H1 (cell line): ENCODE data around the gene LCN6. TPM values are rescaled to one million over a fixed set of nuclear protein-coding genes. Genes with fewer than 3 reads are reported as not detected.

ENCODE experiments used
- CTCF ChIA-PET: fragments of 300-600 bp; sonication (Branson Sonifier 250); formaldehyde crosslinking; loops from one replicate; lab custom pipeline; 2021; ENCODE audit not compliant: partially characterized antibody; lab: Charles Lee
- POLR2A ChIA-PET: fragments of 300-600 bp; sonication (Branson Sonifier 250); formaldehyde crosslinking; loops from one replicate; lab custom pipeline; 2021; ENCODE audit warnings: inconsistent platforms; ENCODE audit not compliant: partially characterized antibody; lab: Charles Lee
- DNase-seq, 2 experiments: peaks; one replicate each; pipeline versions ENCODE4 v3.0.0 to v3.0.0-alpha.2; 2010 to 2022; ENCODE audit warnings: low spot score in 2 of 2, low read depth in 1 of 2, mixed read lengths in 1 of 2
- FAIRE-seq: peaks from 2 replicates; lab custom pipeline; 2011; peaks lifted over from hg19 to GRCh38; lab: Jason Lieb, UNC
- H2AFZ ChIP-seq: 2 replicates; pipeline ENCODE4 v1.8.1; 2012; ENCODE audit warnings: low read length, inconsistent platforms
- H2AK5ac ChIP-seq: 2 replicates; pipeline ENCODE4 v1.6.1; 2013; ENCODE audit warnings: low read depth, low read length
- H2BK120ac ChIP-seq: replicated peaks from 2 replicates; pipeline ENCODE3; 2013; ENCODE audit warnings: low read depth, low read length, inconsistent platforms
- H2BK12ac ChIP-seq: 2 replicates; pipeline ENCODE4 v1.6.1; 2013; ENCODE audit warnings: low read depth, low read length
- H2BK15ac ChIP-seq: 2 replicates; pipeline ENCODE4 v1.6.1; 2013; ENCODE audit warnings: low read length
- H2BK20ac ChIP-seq: 2 replicates; pipeline ENCODE4 v1.6.1; 2013; ENCODE audit warnings: low read length
- H2BK5ac ChIP-seq: 2 replicates; pipeline ENCODE4 v1.6.1; 2013; ENCODE audit warnings: low read depth, low read length
- H3K14ac ChIP-seq: 2 replicates; pipeline ENCODE4 v1.6.1; 2013; ENCODE audit warnings: inconsistent platforms; ENCODE audit not compliant: insufficient read length
- H3K18ac ChIP-seq: 2 replicates; pipeline ENCODE4 v1.6.1; 2013; ENCODE audit warnings: low read length; ENCODE audit errors: extremely low read depth
- H3K23ac ChIP-seq: 2 replicates; pipeline ENCODE4 v1.6.1; 2013; ENCODE audit warnings: inconsistent platforms; ENCODE audit not compliant: insufficient read length
- H3K23me2 ChIP-seq: 2 replicates; pipeline ENCODE4 v1.6.1; 2013; ENCODE audit warnings: low read depth, low read length
- H3K27ac ChIP-seq: 2 replicates; pipeline ENCODE4 v1.6.1; 2011; ENCODE audit warnings: low read depth, low read length, inconsistent platforms
- H3K27me3 ChIP-seq, 4 experiments: replicated peaks in 1 of 4; 1 replicate in 1 of 4; 2 replicates in 3 of 4; pipeline versions ENCODE4 v1.6.1 to v1.8.1; 2011 to 2013; ENCODE audit warnings: low read length in 3 of 4, mild to moderate bottlenecking in 3 of 4, inconsistent platforms in 2 of 4, mixed read lengths in 2 of 4, moderate library complexity in 1 of 4; ENCODE audit not compliant: control insufficient read depth in 3 of 4, insufficient read depth in 3 of 4; ENCODE audit errors: extremely low read depth in 1 of 4
- H3K36me3 ChIP-seq, 4 experiments: 2 replicates each; pipeline versions ENCODE4 v1.6.1 to v1.8.1; 2011 to 2013; ENCODE audit warnings: mild to moderate bottlenecking in 4 of 4, low read length in 3 of 4, moderate library complexity in 2 of 4, control low read depth in 1 of 4, inconsistent platforms in 1 of 4; ENCODE audit not compliant: insufficient read depth in 4 of 4, control insufficient read depth in 2 of 4
- H3K4ac ChIP-seq: replicated peaks from 2 replicates; pipeline ENCODE3; 2013; ENCODE audit warnings: low read length, low read depth, mixed read lengths, inconsistent platforms; ENCODE audit not compliant: insufficient read length
- H3K4me1 ChIP-seq, 4 experiments: replicated peaks in 1 of 4; 1 replicate in 1 of 4; 2 replicates in 3 of 4; pipeline versions ENCODE4 v1.6.1 to v1.8.1; 2011 to 2013; ENCODE audit warnings: low read length in 3 of 4, inconsistent platforms in 2 of 4, mixed read lengths in 1 of 4; ENCODE audit not compliant: insufficient read depth in 4 of 4, control insufficient read depth in 3 of 4
- H3K4me2 ChIP-seq, 2 experiments: 2 replicates each; pipeline versions ENCODE4 v1.6.1 to v1.8.1; 2011 to 2013; ENCODE audit warnings: low read depth in 2 of 2, low read length in 2 of 2, control low read depth in 1 of 2, inconsistent platforms in 1 of 2, mild to moderate bottlenecking in 1 of 2; ENCODE audit not compliant: insufficient read depth in 1 of 2
- H3K4me3 ChIP-seq, 4 experiments: fragments of 200-600, 300-600 bp in 1 of 4; sonication (generic), shearing (Covaris generic), sonication (Bioruptor Twin) in 1 of 4; 2 replicates each; pipeline versions ENCODE4 v1.5.1 to v1.8.1; 2011 to 2016; ENCODE audit warnings: low read length in 4 of 4, low read depth in 3 of 4, control low read depth in 2 of 4, inconsistent platforms in 2 of 4, mild to moderate bottlenecking in 2 of 4, mixed read lengths in 1 of 4, moderate library complexity in 1 of 4; ENCODE audit not compliant: insufficient read depth in 2 of 4; ENCODE audit errors: extremely low read depth in 1 of 4
- H3K56ac ChIP-seq: replicated peaks from 2 replicates; pipeline ENCODE3; 2013; ENCODE audit warnings: low read depth, mild to moderate bottlenecking, mixed read lengths, low read length, inconsistent platforms; ENCODE audit not compliant: insufficient read length
- H3K79me1 ChIP-seq: 2 replicates; pipeline ENCODE4 v1.6.1; 2013; ENCODE audit warnings: low read depth, low read length, control low read depth
- H3K79me2 ChIP-seq, 2 experiments: 2 replicates each; pipeline versions ENCODE4 v1.6.1 to v1.8.1; 2012 to 2013; ENCODE audit warnings: low read length in 2 of 2, mild to moderate bottlenecking in 2 of 2, inconsistent platforms in 1 of 2; ENCODE audit not compliant: insufficient read depth in 2 of 2, control insufficient read depth in 1 of 2
- H3K9ac ChIP-seq, 4 experiments: replicated peaks in 1 of 4; 1 replicate in 1 of 4; 2 replicates in 3 of 4; pipeline versions ENCODE4 v1.6.1 to v1.8.1; 2011 to 2013; ENCODE audit warnings: low read depth in 3 of 4, low read length in 3 of 4, control low read depth in 2 of 4, mild to moderate bottlenecking in 2 of 4, moderate library complexity in 2 of 4, inconsistent platforms in 1 of 4; ENCODE audit errors: extremely low read depth in 1 of 4
- H3K9me3 ChIP-seq, 2 experiments: 2 replicates each; pipeline versions ENCODE4 v1.6.1 to v1.8.1; 2012 to 2013; ENCODE audit warnings: mild to moderate bottlenecking in 2 of 2, moderate library complexity in 2 of 2, control low read depth in 1 of 2, inconsistent platforms in 1 of 2, low read depth in 1 of 2, low read length in 1 of 2, mixed read lengths in 1 of 2; ENCODE audit not compliant: insufficient read depth in 2 of 2
- H4K20me1 ChIP-seq, 2 experiments: replicated peaks in 1 of 2; 2 replicates each; pipeline versions ENCODE3 to v1.8.1; 2011 to 2013; ENCODE audit warnings: inconsistent platforms in 2 of 2, low read length in 2 of 2, mild to moderate bottlenecking in 1 of 2; ENCODE audit not compliant: insufficient read depth in 2 of 2, control insufficient read depth in 1 of 2
- H4K5ac ChIP-seq: 2 replicates; pipeline ENCODE4 v1.6.1; 2013; ENCODE audit warnings: low read length, low read depth, mixed read lengths, inconsistent platforms; ENCODE audit not compliant: insufficient read length
- H4K8ac ChIP-seq: 2 replicates; pipeline ENCODE4 v1.8.0; 2013; ENCODE audit warnings: mild to moderate bottlenecking, moderate library complexity, low read length, inconsistent platforms; ENCODE audit not compliant: insufficient read depth; ENCODE audit errors: extremely low read depth
- H4K91ac ChIP-seq: replicated peaks from 2 replicates; pipeline ENCODE3; 2013; ENCODE audit warnings: low read length, mixed read lengths, inconsistent platforms; ENCODE audit not compliant: insufficient read length
- WGBS, 2 experiments: shearing (Covaris generic) in 1 of 2; methylation state at CpG; one replicate each; pipeline versions ENCODE4 v1.1.6 to v1.1.7; 2013 to 2015; ENCODE audit warnings: low lambda C conversion rate in 2 of 2, mixed read lengths in 2 of 2, inconsistent platforms in 1 of 2, low coverage in 1 of 2, missing lambda C conversion rate in 1 of 2; ENCODE audit not compliant: insufficient replicate concordance in 2 of 2, insufficient coverage in 1 of 2, insufficient read length in 1 of 2; ENCODE audit errors: extremely low coverage in 1 of 2, missing lambda C conversion rate in 1 of 2; 5-methylcytosine and 5-hydroxymethylcytosine counted together
- polyA plus RNA-seq, 7 experiments: library from polyadenylated mRNA; depleted of rRNA in 3 of 7; stranded (reverse) in 5 of 7; unstranded in 2 of 7; fragments of >200 nt in 5 of 7; fragments of 200-250 nt in 2 of 7; gene quantifications; 1 replicate in 5 of 7; 2 replicates in 1 of 7; 4 replicates in 1 of 7; pipeline versions ENCODE4 v1.2.1 to v1.2.3, GENCODE V29; 2011 to 2013; ENCODE audit warnings: missing spikeins in 2 of 7, mixed read lengths in 2 of 7
- total RNA-seq: library from RNA; stranded (reverse); fragmentation: NEBNext Ultra II Directional; extraction: Animal tissue kit (Norgen Biotek cat#: 25700); gene quantifications from 2 replicates; pipeline ENCODE4 v1.2.1, GENCODE V29; 2021

Gene LCN6
- total and polyA plus RNA-seq, 2 of the 8 experiments (the other 6 are each of a cell fraction or from before 2014, with no cell fraction given): not detected

GRCh38 chr9:136786451-136786850 is 38.1 kb upstream of the LCN6 start:
- Histone ChIP-seq H2BK12ac (no peak overlapping the region), H3K79me1 (no peaks in the 10 kb centered on the region), H3K4me3 (no peak overlapping the region), H4K91ac (no peak overlapping the region), H3K27ac (no peak overlapping the region), H4K8ac (no peak overlapping the region), H3K4me2 (no peak overlapping the region), H3K4ac (no peak overlapping the region), H3K23ac (no peak overlapping the region), H3K18ac (no peak overlapping the region), H3K36me3 (no peaks in the 10 kb centered on the region), H2AK5ac (no peak overlapping the region), H3K79me2 (no peaks in the 10 kb centered on the region), H4K5ac (no peak overlapping the region), H3K56ac (no peak overlapping the region), H3K23me2 (no peaks in the 10 kb centered on the region; the same call in 1 of the 2 replicates), H2BK20ac (no peak overlapping the region), H2BK15ac (no peak overlapping the region), H4K20me1 (no peaks in the 10 kb centered on the region), H3K14ac (no peak overlapping the region), H2BK5ac (no peak overlapping the region), H3K4me1 (peaks cover 0 to 3% (median under 1%) of the 10 kb centered on the region in 4 experiments; a peak in 2 of 7 replicates), H3K9me3 (no peaks in the 10 kb centered on the region), H3K9ac (no peak overlapping the region), H2AFZ (no peak overlapping the region), H3K27me3 (no peaks in the 10 kb centered on the region), H2BK120ac (no peak overlapping the region)
- POLR2A ChIA-PET: no interaction called here
- CTCF ChIA-PET: interaction anchor here (0.6 to 4.3 kb wide), 12 partner anchors 10 to 250 kb away, joined by 3 to 37 read pairs (median 5); partner anchors contain the start of genes AJM1 and LCN8
- FAIRE-seq: no peak
- 90% methylated on average over 10 of the region's 10 CpGs; no CpG with 5 or more reads in 1 of the 2 experiments for WGBS, 2 experiments
- DNase-seq: no peak
